Astrocyte of the hippocampus (primary cell): ENCODE measurements around the gene WRAP73.
"Not testable (repeated sequence)": the region's sequence is repeated elsewhere in the genome, so short reads cannot be mapped to it uniquely, and the experiment has no call there.

Experiments
- DNase-seq: peaks from one replicate; pipeline ENCODE4 v3.0.0; 2011; ENCODE audit warnings: low read depth, low spot score

The WRAP73 gene

DNA sequence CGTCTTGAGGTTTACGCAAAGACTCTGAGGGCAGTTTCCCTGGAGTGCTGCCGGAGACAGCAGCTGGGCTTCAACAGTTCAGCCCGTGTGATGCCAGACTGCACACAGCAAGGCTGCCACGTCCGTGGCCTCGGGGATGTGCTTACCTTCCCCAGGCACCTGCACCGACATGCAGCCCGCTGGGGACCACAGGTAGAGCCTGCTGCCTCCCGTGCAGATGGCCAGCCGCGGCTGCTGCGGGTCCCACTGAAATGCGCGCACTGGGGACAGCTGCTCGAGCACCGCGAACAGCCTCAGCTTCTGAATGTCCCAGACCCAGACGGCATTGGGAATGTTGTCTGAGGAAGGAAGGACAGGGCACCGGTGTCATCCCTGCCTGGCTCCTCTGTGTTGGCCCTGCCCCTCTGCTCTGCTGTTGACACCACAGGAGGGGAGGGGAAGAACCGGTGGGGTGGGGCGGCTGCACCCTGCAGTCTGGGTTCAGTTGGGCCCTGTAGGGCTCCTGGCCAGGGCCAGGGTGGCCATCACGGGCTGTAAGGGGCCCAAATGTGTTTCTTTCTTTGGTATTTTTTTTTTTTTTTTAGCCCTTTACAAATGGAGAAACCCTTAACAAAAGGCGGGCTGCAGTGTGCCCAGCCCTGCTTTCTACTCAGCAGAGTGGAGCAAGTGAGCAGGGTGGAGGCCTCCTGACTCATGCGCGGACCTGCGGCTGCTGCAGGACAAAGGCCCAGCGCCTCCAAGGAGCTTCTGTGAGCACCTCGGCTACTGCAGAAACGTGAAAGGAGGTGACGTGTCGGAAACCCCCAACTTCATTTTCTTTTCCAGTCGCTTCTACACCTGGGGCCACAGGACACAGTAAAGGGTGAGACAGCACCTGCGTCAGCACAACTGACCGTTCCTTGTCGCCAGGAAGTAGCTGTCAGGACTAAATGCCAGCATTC is 18.3 kb downstream of the WRAP73 start:
- DNase-seq: peak; percentile 58

DNA sequence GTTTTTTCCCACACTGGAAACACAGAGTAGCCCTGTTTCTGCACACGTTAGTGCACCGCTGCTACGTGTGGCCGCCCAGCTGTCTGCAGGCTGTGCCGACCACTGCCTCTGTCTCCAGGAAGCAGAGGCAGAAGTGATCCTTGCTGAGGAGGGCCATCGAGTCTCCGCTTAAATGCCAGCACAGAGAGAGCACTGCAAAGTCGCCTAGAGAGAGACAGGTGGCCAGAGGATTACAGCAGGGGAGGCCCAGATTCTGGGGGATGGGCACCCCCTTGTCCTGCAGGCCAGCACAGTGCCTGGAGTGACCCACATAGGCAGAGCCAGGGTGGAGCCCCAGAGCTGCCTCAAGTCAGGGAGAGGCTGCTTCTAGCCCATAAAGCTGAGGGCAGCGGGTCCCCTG is 19.0 kb downstream of the WRAP73 start:
- no peak for DNase-seq

- no peak for DNase-seq
Measured at GRCh38 chr1:3630161-3630611, 19.7 kb downstream of the WRAP73 start.

DNA sequence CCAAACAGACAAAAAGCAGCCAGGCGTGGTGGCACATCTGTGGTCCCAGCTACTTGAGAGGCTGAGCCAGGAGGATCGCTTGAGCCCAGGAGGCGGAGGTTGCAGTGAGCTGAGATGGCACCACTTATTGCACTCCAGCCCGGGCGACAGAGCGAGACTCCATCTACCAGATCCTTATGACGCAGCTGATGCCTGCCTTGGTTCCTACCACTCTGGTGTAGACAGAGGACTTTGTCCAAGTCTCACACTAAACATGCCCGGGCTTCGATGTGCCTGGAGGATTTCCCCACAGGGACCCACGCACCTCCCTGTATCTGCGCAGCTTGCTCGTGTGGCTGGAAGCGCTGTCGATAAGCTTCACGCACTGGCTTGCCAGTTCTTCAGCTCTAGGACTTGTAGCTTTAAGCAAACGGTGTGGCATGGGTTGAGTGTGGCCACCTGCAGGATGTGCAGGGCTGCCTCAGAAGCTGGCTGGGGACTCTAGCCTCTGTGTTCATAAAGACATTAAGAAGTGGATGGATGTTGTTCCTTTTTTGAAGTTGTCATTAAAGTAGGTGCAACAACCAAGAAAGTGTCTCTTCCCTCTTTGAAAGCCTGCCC is 20.2 kb downstream of the WRAP73 start:
- DNase-seq: no peak

- no peak for DNase-seq
Measured at GRCh38 chr1:3628445-3628844, 21.5 kb downstream of the WRAP73 start.

GRCh38 chr1:3627515-3628253 is 22.2 kb downstream of the WRAP73 start:
- no peak for DNase-seq

GRCh38 chr1:3626025-3626424 is 23.9 kb downstream of the WRAP73 start:
- no peak for DNase-seq

DNA sequence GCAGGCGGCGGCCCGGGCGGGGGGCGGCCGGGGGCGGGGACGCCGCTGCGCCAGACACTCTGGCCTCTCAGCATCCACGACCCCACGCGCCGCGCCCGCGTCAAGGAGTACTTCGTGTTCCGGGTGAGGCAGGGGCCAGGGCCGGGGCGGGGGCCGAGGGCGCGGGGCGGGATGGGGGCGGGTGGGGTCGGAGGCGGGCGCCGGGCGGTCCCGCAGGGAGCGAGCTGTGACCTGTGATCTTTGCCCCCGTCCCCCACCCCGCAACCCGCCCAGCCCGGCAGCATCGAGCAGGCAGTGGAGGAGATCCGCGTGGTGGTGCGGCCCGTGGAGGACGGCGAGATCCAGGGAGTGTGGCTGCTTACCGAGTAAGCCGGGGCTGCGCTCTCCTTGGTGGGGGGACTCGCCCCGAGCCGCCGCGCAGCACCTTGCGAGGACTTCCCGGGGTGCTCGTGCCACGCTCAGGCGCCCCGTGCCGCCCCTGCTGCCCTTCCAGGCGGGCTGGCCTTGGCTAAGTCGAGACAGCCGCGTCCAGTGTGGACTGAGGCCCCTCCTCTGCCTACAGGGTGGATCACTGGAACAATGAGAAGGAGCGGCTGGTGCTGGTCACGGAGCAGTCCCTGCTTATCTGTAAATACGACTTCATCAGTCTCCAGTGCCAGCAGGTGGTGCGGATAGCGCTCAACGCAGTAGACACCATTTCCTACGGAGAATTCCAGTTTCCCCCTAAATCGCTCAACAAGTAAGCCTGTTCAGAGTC is 24.6 kb downstream of the WRAP73 start:
- DNase-seq: peak; percentile 57

GRCh38 chr1:3624200-3625136 is 25.4 kb downstream of the WRAP73 start, which contains the start of gene TPRG1L:
TPRG1L (plus strand) TSS chr1:3625015; CDS start chr1:3625073, 58 bp downstream.
- DNase-seq: peak; percentile 99

DNA sequence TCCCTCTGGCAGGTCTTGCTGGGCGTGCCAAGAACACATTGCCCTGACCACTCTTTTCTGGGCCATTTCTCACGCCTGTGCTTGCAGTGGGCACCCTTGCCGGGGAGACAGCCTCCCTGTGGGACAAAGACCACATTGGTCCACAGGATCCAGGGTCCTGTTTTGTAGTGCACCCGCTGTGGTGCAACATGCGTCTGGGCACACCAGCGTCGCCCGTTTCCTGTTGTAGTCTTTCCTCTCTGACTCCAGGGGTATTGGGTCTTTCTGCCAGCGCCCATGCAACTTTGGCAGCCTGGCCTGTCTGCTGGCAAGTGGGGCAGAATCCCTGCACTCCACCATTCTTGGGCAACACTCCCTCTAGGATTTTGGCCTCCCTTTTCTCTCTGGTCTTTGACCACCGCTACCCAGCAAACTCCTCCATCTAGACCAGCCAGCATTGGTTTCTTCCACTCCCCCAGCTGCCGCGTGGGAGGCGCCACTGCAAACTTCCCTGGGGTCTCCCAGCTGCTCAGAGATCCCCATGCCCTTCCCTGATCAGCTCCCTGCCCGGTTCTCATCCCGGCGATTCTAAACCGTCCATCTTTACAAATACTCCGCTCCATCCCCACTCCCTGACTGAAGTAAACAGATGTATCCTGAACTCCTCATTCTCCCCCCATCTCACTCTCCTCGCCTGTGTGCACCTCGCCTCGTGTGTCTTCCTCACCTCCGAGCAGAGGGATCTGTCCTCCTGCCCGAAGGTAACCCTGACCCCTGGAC is 26.3 kb downstream of the WRAP73 start:
- DNase-seq: no peak

DNA sequence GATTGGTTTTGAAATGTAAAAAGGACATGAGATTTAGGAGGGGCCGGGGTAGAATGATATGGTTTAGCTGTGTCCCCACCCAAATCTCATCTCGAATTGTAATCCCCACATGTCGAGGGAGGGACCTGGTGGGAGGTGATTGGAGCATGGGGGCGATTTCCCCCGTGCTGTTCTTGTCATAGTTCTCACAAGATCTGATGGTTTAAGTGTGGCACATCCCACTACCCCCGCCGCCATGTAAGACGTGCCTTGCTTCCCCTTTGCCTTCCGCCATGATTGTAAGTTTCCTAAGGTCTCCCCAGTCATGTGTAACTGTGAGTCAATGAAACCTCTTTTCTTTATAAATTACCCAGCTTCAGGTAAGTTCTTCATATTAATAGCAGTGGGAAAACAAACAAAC is 27.8 kb downstream of the WRAP73 start:
- not testable (repeated sequence) for DNase-seq

DNA sequence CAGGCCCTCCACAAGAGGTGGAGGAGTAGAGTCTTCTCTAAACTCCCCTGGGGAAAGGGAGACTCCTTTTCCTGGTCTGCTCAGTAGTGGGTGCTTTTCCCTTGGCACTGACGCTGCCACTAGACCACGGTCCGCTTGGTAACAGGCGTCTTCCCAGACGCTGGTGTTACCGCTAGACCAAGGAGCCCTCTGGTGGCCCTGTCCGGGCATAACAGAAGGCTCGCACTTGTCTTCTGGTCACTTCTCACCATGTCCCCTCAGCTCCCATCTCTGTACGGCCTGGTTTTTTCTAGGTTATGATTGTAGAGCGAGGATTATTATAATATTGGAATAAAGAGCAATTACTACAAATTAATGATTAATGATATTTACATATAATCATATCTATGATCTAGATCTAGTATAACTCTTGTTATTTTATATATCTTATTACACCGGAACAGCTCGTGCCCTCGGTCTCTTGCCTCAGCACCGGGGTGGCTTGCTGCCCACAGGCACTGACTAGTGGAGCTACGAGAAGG is 28.7 kb downstream of the WRAP73 start:
- peak; percentile 75 for DNase-seq

- no peak for DNase-seq
Measured at GRCh38 chr1:3620708-3621107, 29.2 kb downstream of the WRAP73 start.

DNA sequence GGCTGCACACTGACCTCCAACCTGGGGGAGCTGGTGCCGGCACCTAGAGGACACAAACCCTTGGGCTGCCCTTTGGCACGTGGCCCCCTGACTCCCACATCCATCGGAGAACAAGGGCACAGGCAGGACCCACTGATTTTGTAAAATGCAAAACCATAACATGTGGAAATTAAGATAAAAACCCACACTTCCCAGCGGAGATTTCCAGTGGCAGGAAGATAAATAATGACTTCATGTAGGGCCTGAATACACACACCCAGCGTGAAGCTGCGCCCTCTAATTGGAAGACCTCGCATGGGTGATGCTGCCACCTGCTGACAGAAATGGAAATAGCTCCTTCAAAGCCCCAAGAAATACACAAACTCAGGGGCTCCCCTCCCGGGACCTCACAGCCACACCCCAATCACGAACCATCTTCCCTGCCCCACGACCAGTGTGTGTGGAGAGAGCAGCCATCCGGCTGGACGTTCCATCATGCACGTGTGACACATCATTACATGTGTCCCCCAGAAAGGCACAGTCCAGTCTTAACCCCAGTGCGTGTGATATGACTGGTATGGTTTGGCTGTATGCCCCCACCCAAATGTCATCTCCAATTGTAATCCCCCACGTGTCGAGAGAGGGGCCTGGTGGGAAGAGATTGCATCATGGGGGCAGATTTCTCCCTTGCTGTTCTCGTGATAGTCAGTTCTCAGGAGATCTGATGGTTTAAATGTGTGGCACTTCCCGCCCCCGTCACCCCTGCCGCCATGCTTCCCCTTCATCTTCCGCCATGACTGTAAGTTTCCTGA is 30.8 kb downstream of the WRAP73 start:
- DNase-seq: peak; percentile 86

GRCh38 chr1:3618531-3618880 is 31.4 kb downstream of the WRAP73 start:
- no peak for DNase-seq

GRCh38 chr1:3617806-3618345 is 32.0 kb downstream of the WRAP73 start:
- no peak for DNase-seq

DNA sequence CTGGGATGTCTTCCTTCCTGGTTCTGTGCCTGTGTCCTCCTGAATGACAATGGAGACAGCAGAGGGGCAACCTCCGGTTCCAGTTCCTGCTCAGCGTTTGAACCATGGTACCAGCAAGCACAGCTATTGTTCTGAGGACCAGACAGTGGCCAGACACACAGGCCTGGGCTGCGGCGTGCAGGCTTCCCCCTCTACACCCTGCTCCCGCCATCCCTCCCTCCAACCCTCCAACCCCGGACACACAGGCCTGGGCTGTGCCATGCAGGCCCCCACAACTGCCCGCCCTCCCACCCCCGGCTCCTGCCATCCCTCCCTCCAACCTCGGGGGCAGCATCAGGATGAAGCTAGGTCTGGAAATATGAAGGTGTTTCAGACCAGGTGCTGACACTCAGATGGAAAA is 33.0 kb downstream of the WRAP73 start:
- DNase-seq: no peak
